Testis (tissue), 2 donors: ENCODE results near the gene RPS18.

Experiments
- CTCF ChIP-seq, 3 experiments: fragments of 450-650 bp in 2 of 3; fragments of 200-600 bp in 1 of 3; sonication (generic) in 1 of 3; IDR thresholded peaks; one replicate each; pipeline ENCODE4 v1.5.1; 2016 to 2019; ENCODE audit warnings: antibody characterized with exemption in 3 of 3, mild to moderate bottlenecking in 2 of 3, moderate library complexity in 1 of 3
- POLR2A ChIP-seq: fragments of 450-650 bp; IDR thresholded peaks from one replicate; pipeline ENCODE4 v1.6.1; 2017; ENCODE audit warnings: antibody characterized with exemption, mild to moderate bottlenecking, moderate library complexity

GRCh38 chr6:33273924-33274902 lies 2.3 kb downstream of the RPS18 start:
- TF ChIP-seq CTCF (IDR thresholded peaks at IDR 0.05) (no peak), POLR2A (no peak)
